ENCODE results near the gene TFF1.

TFF1 gene

DNA sequence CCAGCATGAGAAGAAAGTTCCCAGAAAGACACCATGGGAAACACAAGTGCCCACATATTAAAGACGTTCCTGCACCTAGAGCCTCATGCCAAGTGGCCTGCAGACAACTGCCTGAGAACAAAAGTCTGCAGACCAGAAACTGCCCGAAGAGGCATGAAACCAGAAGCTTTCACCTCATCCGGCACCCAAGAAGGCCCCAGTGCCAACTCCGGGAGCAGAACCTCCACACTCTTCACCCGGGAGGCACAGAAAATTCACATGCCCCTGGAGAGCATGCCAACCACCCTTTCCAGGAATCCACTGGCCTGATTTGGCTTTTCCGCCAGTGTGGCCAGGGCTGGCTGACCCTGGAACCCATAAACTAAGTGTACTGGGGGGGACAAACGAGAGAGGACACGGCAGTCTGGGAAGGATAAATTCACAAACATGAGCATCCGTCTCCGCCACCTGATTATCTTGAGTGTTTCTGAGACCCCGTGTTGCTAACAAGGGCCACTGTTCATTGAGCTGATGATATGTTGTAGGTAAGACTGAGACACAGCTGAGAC is 22.3 kb downstream of the TFF1 start:
- no peak for DNase-seq (ENCODE audit: low read depth in 2 of 2)

GRCh38 chr21:42343556-42343955 is 22.8 kb downstream of the TFF1 start:
- no peak for DNase-seq (ENCODE audit: low read depth in 2 of 2)

- DNase-seq (ENCODE audit: low read depth in 2 of 2): no peak
These were observed 23.2 kb downstream of the TFF1 start for GRCh38 chr21:42343101-42343500.

DNA sequence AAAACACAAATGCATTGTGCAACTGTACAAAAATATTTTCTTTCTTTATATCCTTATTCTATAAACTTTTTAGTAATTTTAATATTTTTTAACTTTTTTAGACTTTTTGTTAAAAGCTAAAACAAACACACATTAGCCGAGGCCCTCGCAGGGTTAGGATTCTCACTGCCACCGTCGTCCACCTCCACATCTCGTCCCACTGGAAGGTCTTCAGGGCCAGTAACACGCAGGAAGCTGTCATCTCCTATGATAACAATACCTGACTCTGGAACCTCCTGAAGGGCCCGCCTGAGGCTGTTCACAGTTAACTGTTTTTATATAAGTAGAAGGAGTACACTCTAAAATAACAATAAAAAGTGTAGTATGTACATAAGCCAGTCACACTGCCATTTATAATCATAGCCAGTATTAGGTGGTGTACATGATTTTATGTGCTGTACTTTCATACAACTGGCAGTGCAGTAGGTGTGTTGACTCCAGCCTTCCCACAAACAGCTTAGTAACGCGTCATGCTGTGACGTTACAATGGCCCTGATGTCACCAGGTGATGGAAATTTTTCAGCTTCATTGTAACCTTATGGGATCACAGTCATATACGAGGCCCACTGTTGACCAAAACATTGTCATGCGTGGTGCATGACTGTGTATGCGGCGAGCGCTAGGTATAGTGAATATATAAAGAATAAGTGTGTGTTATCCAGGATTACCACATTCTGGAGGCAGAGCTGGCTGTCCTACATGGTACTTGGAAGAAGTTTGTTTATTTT is 24.4 kb downstream of the TFF1 start:
- DNase-seq (ENCODE audit: low read depth in 2 of 2): no peak

GRCh38 chr21:42340187-42341050 is 25.9 kb downstream of the TFF1 start:
- DNase-seq (ENCODE audit: low read depth in 2 of 2): no peak

- no peak for DNase-seq (ENCODE audit: low read depth in 2 of 2)
These were observed 27.3 kb downstream of the TFF1 start for GRCh38 chr21:42338729-42339715.

DNA sequence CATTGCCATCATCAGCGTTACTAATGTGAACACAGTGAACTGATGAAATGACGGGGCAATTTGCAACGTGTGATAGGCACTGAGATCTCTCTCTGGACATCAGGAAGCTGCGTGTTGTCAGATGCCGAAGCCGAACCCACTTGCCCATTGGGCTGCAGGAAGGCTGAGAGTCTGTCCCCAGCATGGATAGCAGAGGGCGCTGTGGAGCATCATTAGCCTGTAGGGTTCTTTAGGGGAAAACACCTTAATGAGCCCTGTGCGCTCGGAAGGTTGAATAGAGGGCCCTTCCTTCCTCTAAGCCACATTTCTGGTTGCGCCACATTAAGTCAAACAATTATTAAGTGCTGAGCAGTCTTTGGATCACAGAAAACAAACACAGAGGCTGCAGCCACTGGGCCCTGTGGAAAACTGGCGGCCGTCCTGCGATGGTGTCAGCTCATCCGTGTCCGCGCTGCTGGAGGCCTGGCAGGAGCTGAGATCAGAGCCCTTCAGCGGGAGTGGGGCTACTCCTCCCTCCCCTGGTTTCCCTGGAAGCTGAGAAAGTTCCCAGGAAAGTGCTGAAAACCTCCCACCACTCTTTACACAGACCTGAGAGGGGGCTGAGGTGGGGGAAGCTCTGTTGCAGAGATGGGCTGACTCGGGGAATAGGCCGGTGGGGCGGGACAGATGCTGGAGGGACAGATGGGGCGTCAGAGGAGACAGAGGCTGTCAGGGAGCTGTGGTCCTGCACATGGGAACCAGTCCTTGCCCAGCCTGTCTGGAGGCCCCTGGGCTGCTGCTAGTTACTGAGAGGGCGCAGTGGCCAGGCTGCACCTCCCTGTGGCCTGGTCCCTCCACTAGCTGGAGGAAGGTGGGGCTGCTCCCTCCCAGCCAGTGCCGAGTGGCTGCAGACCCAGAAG is 28.3 kb downstream of the TFF1 start:
- peak; percentile 73 to 82 for DNase-seq (ENCODE audit: low read depth in 2 of 2)

DNA sequence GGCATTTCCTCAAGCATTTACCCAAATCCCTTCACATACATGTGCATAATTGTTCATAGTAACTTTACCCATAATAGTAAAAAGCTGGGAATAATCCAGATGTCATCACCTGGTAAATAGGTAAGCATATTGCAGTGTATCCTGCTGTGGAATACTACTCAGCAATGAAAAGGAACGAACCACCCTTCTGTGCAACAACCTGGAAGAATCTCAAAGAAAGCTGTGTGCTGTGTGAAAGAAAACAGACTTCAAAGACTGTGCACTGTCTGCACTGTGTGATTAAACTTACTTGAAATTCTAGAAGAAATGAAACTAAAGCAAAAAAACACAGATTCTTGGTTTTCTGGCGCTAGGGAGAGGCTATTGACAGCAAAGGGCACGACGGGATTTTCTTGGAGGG is 29.1 kb downstream of the TFF1 start:
- DNase-seq (ENCODE audit: low read depth in 2 of 2): no peak

DNA sequence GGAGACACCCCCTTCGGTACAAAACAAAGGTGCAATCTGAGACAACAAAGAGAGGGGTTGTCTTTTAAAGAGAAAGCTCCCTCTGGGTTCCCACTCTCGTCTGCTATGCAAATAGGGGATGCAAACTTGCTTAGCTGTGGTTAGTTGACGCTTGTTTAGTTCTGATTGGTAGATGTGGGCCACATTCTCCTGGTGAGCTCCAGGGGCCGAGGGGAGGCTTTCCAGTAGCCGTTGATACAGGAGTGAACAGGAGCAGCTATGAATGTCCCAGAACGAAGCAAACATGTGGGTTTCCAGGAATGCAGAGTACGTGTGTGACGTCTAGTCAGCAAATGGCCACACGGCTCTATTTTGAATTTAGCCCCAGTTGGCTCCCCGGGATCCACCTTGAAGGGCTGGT is 30.3 kb downstream of the TFF1 start:
- DNase-seq (ENCODE audit: low read depth in 2 of 2): no peak

DNA sequence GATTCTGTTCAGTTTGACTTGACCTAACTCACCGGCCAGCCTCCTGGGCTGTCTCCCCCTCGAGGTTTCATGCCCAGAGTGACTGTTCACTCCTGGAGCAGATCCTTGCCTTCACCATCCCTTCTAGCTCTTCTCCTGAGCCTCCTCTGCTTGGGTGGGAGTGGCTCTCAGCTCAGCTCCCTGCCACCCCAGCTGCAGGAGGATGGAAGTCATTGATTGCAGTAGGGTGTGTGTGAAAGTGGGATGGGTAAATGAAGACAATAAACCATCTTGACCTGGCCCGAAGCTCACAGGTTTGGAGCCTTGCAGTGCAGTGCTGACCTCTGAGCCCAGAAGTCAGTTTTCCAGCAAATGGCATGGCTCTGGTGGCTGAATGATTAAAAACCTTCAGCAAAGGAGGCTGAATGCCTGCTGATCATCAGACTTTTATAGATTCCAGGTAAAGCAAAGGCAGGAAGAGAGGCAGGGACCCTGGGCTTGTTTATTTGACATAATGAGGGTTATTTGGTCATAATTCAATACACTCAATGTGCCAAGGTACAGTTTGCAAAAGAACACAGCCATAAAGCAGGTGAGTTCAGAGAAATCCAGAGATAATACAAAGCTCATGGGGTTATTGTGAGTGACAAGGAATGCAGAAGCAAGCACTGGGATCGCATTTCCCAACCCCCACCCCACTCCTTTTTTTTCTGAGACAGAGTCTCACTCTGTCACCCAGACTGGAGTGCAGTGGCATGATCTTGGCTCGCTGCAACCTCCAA is 33.6 kb downstream of the TFF1 start:
- DNase-seq (ENCODE audit: low read depth in 2 of 2): no peak

DNA sequence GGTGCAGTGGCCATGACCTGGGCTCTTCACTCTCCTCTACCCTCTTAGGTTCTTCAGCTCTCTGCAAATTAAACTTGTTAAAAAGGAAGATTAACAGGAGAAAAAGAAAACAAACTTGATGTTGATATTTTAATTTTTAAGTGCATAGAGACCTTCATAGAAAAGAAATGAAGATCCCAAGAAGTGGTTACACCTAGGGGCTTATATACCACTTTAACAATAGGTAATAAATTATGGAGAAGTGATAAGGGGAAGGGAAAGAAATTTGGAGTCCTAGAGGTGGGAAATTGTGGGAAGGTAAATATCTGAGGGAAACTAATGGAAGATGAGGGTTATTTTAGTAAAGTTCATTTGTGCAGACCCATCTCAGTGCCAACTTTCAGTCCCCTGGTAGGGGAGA is 34.7 kb downstream of the TFF1 start:
- no peak for DNase-seq (ENCODE audit: low read depth in 2 of 2)

DNA sequence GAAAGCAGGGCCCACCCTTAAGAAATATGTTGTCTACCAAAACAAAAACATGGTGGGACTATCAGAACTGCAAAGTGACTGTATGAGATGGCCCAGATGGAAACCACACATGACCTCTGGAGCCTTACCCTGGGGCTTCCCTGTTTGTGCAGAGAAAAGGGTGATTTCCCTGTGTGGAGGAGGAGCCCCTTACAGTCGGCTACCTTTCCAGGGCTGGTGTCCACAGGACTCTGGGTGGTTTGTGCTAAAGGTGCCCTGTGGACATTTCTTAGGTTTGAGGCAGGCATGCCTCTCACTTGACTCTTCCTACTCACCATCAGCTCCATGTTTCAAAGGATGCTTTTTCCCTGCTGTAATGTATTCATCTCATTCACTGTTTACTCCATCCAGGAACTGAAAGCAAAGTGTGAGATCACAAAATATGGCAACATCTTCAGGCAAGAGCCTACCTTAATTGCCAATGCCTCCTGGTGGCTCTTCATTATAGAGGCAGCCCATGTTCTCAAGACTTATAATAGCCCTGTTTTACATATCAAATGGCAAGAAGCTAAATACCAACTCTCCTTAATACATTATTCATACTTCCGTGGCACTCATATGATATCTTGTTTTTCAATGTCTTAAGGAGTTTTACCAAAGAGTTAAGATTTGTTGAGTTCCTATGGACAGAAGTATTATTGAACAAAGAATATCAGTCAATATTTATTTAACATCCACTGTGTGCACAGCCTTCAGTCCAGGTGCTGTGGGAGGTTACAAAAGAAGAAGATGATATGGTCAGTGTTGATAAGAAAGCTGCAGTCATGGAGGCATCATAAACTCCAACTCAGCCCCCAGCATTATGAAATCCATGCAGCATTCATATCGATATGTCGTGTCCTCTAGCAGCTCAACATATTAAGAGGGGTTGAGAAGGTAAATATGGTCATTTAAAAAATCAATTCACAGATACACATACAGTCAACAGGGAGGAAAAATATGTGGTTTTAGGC is 35.7 kb downstream of the TFF1 start:
- no peak for DNase-seq (ENCODE audit: low read depth in 2 of 2)

GRCh38 chr21:42324896-42325295 is 41.4 kb downstream of the TFF1 start:
- DNase-seq (ENCODE audit: low read depth in 2 of 2): no peak

GRCh38 chr21:42321845-42322244 is 44.5 kb downstream of the TFF1 start:
- DNase-seq (ENCODE audit: low read depth in 2 of 2): no peak

- DNase-seq (ENCODE audit: low read depth in 2 of 2): no peak
These were observed 45.1 kb downstream of the TFF1 start for GRCh38 chr21:42321231-42321630.

DNA sequence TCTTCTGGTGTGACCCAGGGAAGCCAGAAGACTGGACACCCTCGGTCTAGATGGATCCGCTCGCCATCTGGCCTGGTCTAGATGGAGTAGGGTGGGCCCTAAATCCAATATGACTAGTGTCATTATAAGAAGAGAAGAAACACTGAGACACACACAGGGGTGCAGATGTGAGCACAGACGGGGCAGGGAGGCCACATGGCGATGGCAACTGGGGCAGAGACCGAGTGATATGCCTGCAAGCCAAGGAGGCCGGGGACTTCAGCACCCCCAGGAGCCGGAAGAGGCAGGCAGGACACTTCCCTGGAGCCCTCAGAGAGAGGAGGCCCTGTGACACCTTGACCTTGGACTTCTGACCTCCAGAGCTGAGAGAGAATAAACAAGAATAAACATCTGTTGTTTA is 45.5 kb downstream of the TFF1 start:
- no peak for DNase-seq (ENCODE audit: low read depth in 2 of 2)

GRCh38 chr21:42319851-42320572 is 46.3 kb downstream of the TFF1 start:
- no peak for DNase-seq (ENCODE audit: low read depth in 2 of 2)

GRCh38 chr21:42319376-42319775 is 47.0 kb downstream of the TFF1 start:
- DNase-seq (ENCODE audit: low read depth in 2 of 2): no peak
